ENCODE results near the gene PDZK1IP1.
"Not testable (repeated sequence)": the region's sequence is repeated elsewhere in the genome, so short reads cannot be mapped to it uniquely, and the experiment has no call there.

The PDZK1IP1 gene

DNA sequence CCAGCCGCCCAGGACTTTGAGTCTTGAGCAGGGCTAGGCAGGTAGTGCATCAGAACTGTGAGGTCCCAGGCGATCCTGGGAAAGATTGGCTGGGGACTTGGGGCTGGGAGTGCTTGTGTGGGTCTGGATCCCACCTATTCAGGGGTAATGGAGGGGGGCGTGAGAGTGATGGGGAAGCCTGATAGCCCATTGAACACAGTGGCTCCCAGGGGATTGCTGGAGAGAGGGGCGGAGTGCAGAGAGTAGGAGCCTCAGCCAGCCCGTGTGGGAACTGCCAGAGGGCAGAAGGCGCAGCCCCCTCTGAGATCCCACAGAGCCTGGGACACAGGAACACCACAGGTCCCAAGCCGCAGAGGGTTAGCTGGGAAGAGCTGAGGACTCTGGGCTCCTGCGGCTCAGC is 19.3 kb upstream of the PDZK1IP1 start:
- TF ChIP-seq FOXP2 (optimal IDR thresholded peaks at IDR 0.05; ENCODE audit: control extremely low read depth, extremely low read length, insufficient read depth) (no peak), POLR2AphosphoS5 (IDR thresholded peaks at IDR 0.05; ENCODE audit: borderline replicate concordance, low read depth, low read length) (no peak), EZH2 (IDR thresholded peaks at IDR 0.05) (no peak)
- Histone ChIP-seq H3K4me3 (no peak overlapping the region), H3K36me3 (ENCODE audit: insufficient read depth, low read length) (no peaks in the 10 kb centered on the region), H3K9me3 (ENCODE audit: low read depth, low read length) (no peaks in the 10 kb centered on the region), H3K27ac (no peak overlapping the region), H3K9ac (ENCODE audit: insufficient read length) (no peak overlapping the region)
- DNase-seq (ENCODE audit: low read depth, low spot score): no peak

DNA sequence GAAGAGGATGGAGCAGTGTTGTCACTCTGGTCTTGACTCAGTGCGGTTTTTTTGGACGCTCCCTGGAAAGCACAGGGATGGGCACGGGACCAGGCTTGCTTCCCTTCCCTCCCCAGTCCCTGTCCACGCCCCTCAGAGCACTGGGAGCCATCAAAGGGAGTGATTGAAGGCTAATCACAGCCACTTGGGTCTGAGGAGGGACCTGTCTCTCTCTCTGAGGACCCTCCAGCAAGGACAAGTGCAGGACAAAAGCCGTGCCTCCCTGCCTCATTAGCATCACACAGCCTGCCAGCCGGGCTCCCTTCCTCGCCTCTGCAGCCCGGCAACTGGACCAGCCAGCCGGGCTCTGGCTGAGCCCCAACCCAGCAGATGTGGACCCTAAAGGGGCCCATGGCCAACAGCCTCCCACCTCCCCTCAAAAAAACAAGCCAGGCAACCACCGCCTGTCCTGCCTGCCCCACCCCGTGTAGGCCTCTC is 18.6 kb upstream of the PDZK1IP1 start:
- Histone ChIP-seq H3K27ac (no peak overlapping the region), H3K4me3 (no peak overlapping the region), H3K9me3 (ENCODE audit: low read depth, low read length) (no peaks in the 10 kb centered on the region), H3K9ac (ENCODE audit: insufficient read length) (no peak overlapping the region), H3K36me3 (ENCODE audit: insufficient read depth, low read length) (no peaks in the 10 kb centered on the region)
- TF ChIP-seq FOXP2 (optimal IDR thresholded peaks at IDR 0.05; ENCODE audit: control extremely low read depth, extremely low read length, insufficient read depth) (no peak), EZH2 (IDR thresholded peaks at IDR 0.05) (no peak), POLR2AphosphoS5 (IDR thresholded peaks at IDR 0.05; ENCODE audit: borderline replicate concordance, low read depth, low read length) (no peak)
- DNase-seq (ENCODE audit: low read depth, low spot score): no peak

DNA sequence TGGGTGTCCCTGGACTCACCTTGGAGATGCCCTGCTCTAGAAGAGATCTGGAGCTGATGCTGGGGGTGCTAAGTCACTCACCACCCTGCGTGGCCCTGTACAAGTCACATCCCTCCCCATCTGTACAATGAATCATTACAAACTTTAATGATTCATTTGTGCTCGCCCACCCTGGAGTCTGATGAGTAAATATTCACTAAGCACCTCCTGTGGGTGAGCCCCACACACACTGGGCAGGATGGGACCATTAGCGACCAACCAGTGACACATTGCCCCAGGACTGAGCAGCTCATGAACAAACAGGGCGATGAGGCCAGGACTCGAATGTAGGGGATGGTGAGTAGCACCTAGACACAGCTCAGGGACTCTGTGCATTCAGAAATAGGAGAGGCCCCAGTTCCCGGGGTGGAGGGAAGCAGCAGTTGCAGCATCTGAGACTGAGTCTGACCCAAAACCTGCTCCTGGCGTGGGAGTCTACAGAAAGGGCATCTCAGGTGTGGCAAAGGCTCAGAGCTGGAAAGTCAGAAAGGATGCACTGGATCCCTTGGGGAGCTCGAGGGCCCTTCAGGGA is 18.1 kb upstream of the PDZK1IP1 start:
- TF ChIP-seq POLR2AphosphoS5 (IDR thresholded peaks at IDR 0.05; ENCODE audit: borderline replicate concordance, low read depth, low read length) (no peak), EZH2 (IDR thresholded peaks at IDR 0.05) (no peak), FOXP2 (optimal IDR thresholded peaks at IDR 0.05; ENCODE audit: control extremely low read depth, extremely low read length, insufficient read depth) (no peak)
- H3K9me3 ChIP-seq (ENCODE audit: low read depth, low read length): no peaks in the 10 kb centered on the region
- no peaks in the 10 kb centered on the region for H3K36me3 ChIP-seq (ENCODE audit: insufficient read depth, low read length)
- no peak for DNase-seq (ENCODE audit: low read depth, low spot score)
- H3K4me3 ChIP-seq: no peak overlapping the region
- no peak overlapping the region for H3K9ac ChIP-seq (ENCODE audit: insufficient read length)
- no peak overlapping the region for H3K27ac ChIP-seq

DNA sequence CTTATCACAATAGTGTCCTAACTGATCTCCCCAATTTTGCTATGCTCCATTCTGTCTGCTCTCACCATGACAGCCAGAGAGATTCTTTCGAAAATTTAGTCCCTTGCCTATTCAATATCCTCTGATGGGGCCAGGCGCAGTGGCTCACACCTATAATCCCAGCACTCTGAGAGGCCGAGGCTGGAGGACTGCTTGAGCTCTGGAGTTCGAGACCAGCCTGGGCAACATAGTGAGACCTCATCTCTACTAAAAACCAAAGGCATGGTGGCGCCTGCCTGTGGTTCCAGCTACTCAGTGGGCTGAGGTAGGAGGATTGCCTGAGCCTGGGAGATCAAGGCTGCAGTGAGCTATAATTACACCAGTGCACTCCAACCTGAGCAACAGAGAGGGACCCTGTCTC is 16.1 kb upstream of the PDZK1IP1 start:
- no peak overlapping the region for H3K4me3 ChIP-seq
- no peaks in the 10 kb centered on the region for H3K36me3 ChIP-seq (ENCODE audit: insufficient read depth, low read length)
- DNase-seq (ENCODE audit: low read depth, low spot score): no peak
- H3K9me3 ChIP-seq (ENCODE audit: low read depth, low read length): no peaks in the 10 kb centered on the region
- no peak overlapping the region for H3K27ac ChIP-seq
- H3K9ac ChIP-seq (ENCODE audit: insufficient read length): no peak overlapping the region
- TF ChIP-seq POLR2AphosphoS5 (IDR thresholded peaks at IDR 0.05; ENCODE audit: borderline replicate concordance, low read depth, low read length) (no peak), EZH2 (IDR thresholded peaks at IDR 0.05) (no peak), FOXP2 (optimal IDR thresholded peaks at IDR 0.05; ENCODE audit: control extremely low read depth, extremely low read length, insufficient read depth) (no peak)

DNA sequence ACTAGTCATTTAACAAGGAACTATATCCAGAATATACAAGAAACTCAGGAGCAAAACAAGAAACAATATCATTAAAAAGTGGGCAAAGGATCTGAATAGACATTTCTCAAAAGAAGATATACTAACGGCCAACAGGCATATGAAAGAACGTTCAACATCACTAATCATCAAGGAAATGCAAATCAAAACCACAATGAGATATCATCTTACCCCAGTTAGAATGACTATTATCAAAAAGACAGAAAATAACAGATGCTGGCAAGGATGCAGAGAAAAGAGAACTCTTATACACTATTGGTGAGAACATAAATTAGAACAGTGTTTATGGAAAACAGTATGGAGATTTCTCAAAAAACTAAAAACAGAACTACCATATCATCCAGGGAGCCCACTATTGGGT is 13.7 kb upstream of the PDZK1IP1 start:
- H3K36me3 ChIP-seq (ENCODE audit: insufficient read depth, low read length); H3K9ac ChIP-seq (ENCODE audit: insufficient read length); DNase-seq (ENCODE audit: low read depth, low spot score); H3K9me3 ChIP-seq (ENCODE audit: low read depth, low read length); H3K4me3 ChIP-seq; H3K27ac ChIP-seq: not testable (repeated sequence)

DNA sequence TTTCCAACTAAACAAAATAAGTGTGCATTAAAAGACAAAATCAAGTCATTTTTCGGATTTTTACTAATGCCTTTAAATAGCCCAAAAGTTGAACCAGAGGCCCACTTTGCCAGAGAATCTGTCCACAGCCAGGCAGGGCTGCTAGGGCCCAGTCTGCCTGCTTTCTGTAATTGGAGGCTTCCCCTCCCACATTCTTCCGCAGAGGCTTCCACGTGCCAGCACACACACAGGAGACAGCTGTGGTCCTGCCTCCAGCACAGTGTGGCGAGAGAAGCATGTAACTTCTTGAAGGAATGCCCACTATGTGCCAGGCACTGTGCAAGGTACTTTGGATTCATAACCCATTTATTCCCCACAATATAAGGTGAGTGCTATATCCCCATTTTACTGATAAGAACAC is 11.3 kb upstream of the PDZK1IP1 start:
- DNase-seq (ENCODE audit: low read depth, low spot score): no peak
- Histone ChIP-seq H3K27ac (no peak overlapping the region), H3K9ac (ENCODE audit: insufficient read length) (no peak overlapping the region), H3K9me3 (ENCODE audit: low read depth, low read length) (no peaks in the 10 kb centered on the region), H3K36me3 (ENCODE audit: insufficient read depth, low read length) (no peaks in the 10 kb centered on the region), H3K4me3 (no peak overlapping the region)
- TF ChIP-seq FOXP2 (optimal IDR thresholded peaks at IDR 0.05; ENCODE audit: control extremely low read depth, extremely low read length, insufficient read depth) (no peak), EZH2 (IDR thresholded peaks at IDR 0.05) (no peak)

DNA sequence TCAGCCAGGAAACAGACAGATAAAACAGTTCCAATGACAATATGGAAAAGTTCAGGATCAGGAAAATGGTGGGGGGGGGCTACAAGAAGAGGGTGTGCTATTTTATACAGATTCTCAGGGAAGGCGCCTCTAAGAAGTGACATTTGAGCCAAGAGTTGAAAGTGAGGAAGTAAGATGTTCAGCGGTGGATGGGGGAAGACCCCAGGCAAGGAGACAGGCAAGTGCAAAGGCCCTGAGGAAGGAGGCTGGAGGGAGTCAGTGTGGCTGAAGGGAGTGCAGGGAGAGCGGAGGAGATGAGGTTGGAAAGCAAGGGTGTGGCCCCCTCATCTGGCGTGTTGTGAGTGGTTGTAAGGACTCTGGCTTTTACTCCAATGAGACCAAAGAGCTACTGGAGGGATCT is 8.4 kb upstream of the PDZK1IP1 start:
- DNase-seq (ENCODE audit: low read depth, low spot score): no peak
- TF ChIP-seq POLR2AphosphoS5 (IDR thresholded peaks at IDR 0.05; ENCODE audit: borderline replicate concordance, low read depth, low read length) (no peak), FOXP2 (optimal IDR thresholded peaks at IDR 0.05; ENCODE audit: control extremely low read depth, extremely low read length, insufficient read depth) (no peak), EZH2 (IDR thresholded peaks at IDR 0.05) (no peak)
- no peaks in the 10 kb centered on the region for H3K9me3 ChIP-seq (ENCODE audit: low read depth, low read length)
- H3K36me3 ChIP-seq (ENCODE audit: insufficient read depth, low read length): no peaks in the 10 kb centered on the region
- no peak overlapping the region for H3K9ac ChIP-seq (ENCODE audit: insufficient read length)
- H3K4me3 ChIP-seq: no peak overlapping the region
- H3K27ac ChIP-seq: no peak overlapping the region

DNA sequence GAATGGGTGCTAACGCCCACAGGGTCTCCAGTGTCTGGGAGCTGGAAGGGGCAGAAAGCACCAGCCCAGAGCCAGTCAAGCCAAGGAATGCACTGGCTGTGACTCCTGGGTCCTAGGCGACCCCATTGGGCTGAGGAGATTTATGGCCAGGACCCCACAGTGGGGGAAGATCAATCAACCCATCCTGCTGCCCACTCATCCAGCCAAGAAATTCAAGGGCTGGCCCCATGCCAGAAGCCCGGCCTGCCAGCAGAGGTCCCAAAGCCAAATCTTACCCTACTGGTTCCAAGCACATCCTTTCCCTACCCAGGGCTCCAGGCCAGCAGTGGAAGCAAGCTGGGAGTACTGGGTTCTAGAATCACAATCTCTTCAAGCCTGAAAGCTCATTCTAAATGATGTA is 6.8 kb upstream of the PDZK1IP1 start:
- H3K9ac ChIP-seq (ENCODE audit: insufficient read length): no peak overlapping the region
- TF ChIP-seq EZH2 (IDR thresholded peaks at IDR 0.05): no peak
- no peak for TF ChIP-seq FOXP2 (optimal IDR thresholded peaks at IDR 0.05; ENCODE audit: control extremely low read depth, extremely low read length, insufficient read depth)
- TF ChIP-seq POLR2AphosphoS5 (IDR thresholded peaks at IDR 0.05; ENCODE audit: borderline replicate concordance, low read depth, low read length): no peak
- no peak overlapping the region for H3K27ac ChIP-seq
- H3K36me3 ChIP-seq (ENCODE audit: insufficient read depth, low read length): no peaks in the 10 kb centered on the region
- H3K9me3 ChIP-seq (ENCODE audit: low read depth, low read length): no peaks in the 10 kb centered on the region
- no peak for DNase-seq (ENCODE audit: low read depth, low spot score)
- H3K4me3 ChIP-seq: no peak overlapping the region

DNA sequence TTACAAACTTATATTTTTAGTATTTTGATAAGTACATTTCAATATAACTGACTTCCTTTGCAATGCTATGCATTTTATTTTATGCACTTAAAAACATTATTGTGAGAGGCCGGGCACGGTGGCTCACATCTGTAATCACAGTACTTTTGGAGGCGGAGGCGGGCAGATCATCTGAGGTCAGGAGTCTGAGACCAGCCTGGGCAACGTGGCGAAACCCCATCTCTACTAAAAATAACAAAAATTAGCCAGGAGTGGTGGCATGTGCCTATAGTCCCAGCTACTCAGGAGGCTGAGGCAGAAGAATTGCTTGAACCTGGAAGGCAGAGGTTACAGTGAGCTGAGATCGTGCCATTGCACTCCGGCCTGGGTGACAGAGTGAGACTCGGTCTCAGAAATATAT is 6.1 kb upstream of the PDZK1IP1 start:
- not testable (repeated sequence) for H3K9ac ChIP-seq (ENCODE audit: insufficient read length); H3K9me3 ChIP-seq (ENCODE audit: low read depth, low read length); DNase-seq (ENCODE audit: low read depth, low spot score); H3K4me3 ChIP-seq; H3K36me3 ChIP-seq (ENCODE audit: insufficient read depth, low read length); H3K27ac ChIP-seq
